IPS-NIHi7 (cell line): ENCODE data around the gene PLOD1.
"Not testable (repeated sequence)": the region's sequence is repeated elsewhere in the genome, so short reads cannot be mapped to it uniquely, and the experiment has no call there.

Source experiments
- DNase-seq: peaks from one replicate; pipeline ENCODE4 v3.0.0; 2012; ENCODE audit warnings: mixed read lengths; ENCODE audit errors: extremely low spot score

PLOD1 gene

GRCh38 chr1:11912482-11913216 lies 21.9 kb upstream of the PLOD1 start:
- not testable (repeated sequence) for DNase-seq

- no peak for DNase-seq
These were observed 21.2 kb upstream of the PLOD1 start for GRCh38 chr1:11913291-11913690.

- DNase-seq: no peak
These were observed 20.5 kb upstream of the PLOD1 start for GRCh38 chr1:11914024-11914423.

GRCh38 chr1:11918799-11919519 lies 15.6 kb upstream of the PLOD1 start:
- no peak for DNase-seq

GRCh38 chr1:11919621-11920020 lies 14.9 kb upstream of the PLOD1 start:
- DNase-seq: no peak

GRCh38 chr1:11920239-11920903 lies 14.1 kb upstream of the PLOD1 start:
- DNase-seq: no peak

GRCh38 chr1:11921022-11921421 lies 13.5 kb upstream of the PLOD1 start:
- DNase-seq: no peak

GRCh38 chr1:11923069-11923826 lies 11.3 kb upstream of the PLOD1 start:
- DNase-seq: no peak

GRCh38 chr1:11923827-11924113 lies 10.7 kb upstream of the PLOD1 start:
- no peak for DNase-seq

- no peak for DNase-seq
These were observed 10.0 kb upstream of the PLOD1 start for GRCh38 chr1:11924334-11925195.

GRCh38 chr1:11925196-11925937 lies 9.2 kb upstream of the PLOD1 start:
- DNase-seq: not testable (repeated sequence)

GRCh38 chr1:11925938-11926292 lies 8.6 kb upstream of the PLOD1 start:
- DNase-seq: no peak

- no peak for DNase-seq
These were observed 6.5 kb upstream of the PLOD1 start for GRCh38 chr1:11927866-11928592.

- DNase-seq: no peak
These were observed 4.7 kb upstream of the PLOD1 start for GRCh38 chr1:11929849-11930248.

- no peak for DNase-seq
These were observed 3.7 kb upstream of the PLOD1 start for GRCh38 chr1:11930571-11931445.

GRCh38 chr1:11931845-11932244 lies 2.7 kb upstream of the PLOD1 start:
- no peak for DNase-seq

- no peak for DNase-seq
These were observed 518 bp downstream of the PLOD1 start for GRCh38 chr1:11935057-11935412.

- not testable (repeated sequence) for DNase-seq
These were observed 1.2 kb downstream of the PLOD1 start for GRCh38 chr1:11935733-11936132.
